Testis (tissue), 2 donors: Measurements from ENCODE around the gene PDGFC.

Experiments
- CTCF ChIP-seq, 3 experiments: fragments of 450-650 bp in 2 of 3; fragments of 200-600 bp in 1 of 3; sonication (generic) in 1 of 3; IDR thresholded peaks; one replicate each; pipeline ENCODE4 v1.5.1; 2016 to 2019; ENCODE audit warnings: antibody characterized with exemption in 3 of 3, mild to moderate bottlenecking in 2 of 3, moderate library complexity in 1 of 3
- POLR2A ChIP-seq: fragments of 450-650 bp; IDR thresholded peaks from one replicate; pipeline ENCODE4 v1.6.1; 2017; ENCODE audit warnings: antibody characterized with exemption, mild to moderate bottlenecking, moderate library complexity

- TF ChIP-seq CTCF (IDR thresholded peaks at IDR 0.05) (no peak), POLR2A (no peak)
Measured at GRCh38 chr4:156764145-156764544, 207.5 kb downstream of the PDGFC start.
